Tibial artery (tissue), 4 donors: ENCODE data around the gene KCNMA1.
"Not testable (repeated sequence)": the region's sequence is repeated elsewhere in the genome, so short reads cannot be mapped to it uniquely, and the experiment has no call there.

Experiments
- DNase-seq, 2 donors: peaks; one replicate each; pipeline ENCODE4 v3.0.0-alpha.2; 2019
- H3K27ac ChIP-seq, 2 donors: fragments of 200-600 bp; sonication (generic) in 1 of 2; 1 replicate in 1 of 2; 2 replicates in 1 of 2; pipeline ENCODE4 v1.5.1; 2018 to 2019; ENCODE audit warnings: mild to moderate bottlenecking in 1 of 2
- H3K27me3 ChIP-seq, 2 donors: fragments of 200-600 bp; sonication (generic) in 1 of 2; one replicate each; pipeline versions ENCODE4 v1.5.1 to v1.6.0; 2016 to 2019
- H3K36me3 ChIP-seq, 3 donors: fragments of 200-600 bp; sonication (generic) in 2 of 3; one replicate each; pipeline ENCODE4 v1.5.1; 2016 to 2019; ENCODE audit warnings: mild to moderate bottlenecking in 2 of 3
- H3K4me1 ChIP-seq, 4 donors: fragments of 200-600 bp; sonication (generic) in 2 of 4; 1 replicate in 3 of 4; 2 replicates in 1 of 4; pipeline ENCODE4 v1.5.1; 2016 to 2019
- H3K4me3 ChIP-seq, 2 donors: fragments of 200-600 bp; sonication (generic) in 1 of 2; 1 replicate in 1 of 2; 2 replicates in 1 of 2; pipeline ENCODE4 v1.5.1; 2018 to 2019; ENCODE audit warnings: mild to moderate bottlenecking in 2 of 2
- H3K9me3 ChIP-seq, 3 donors: fragments of 200-600 bp; sonication (generic) in 1 of 3; one replicate each; pipeline ENCODE4 v1.5.1; 2016 to 2019
- intact Hi-C: fragments of 100-400 bp; cut with DNase I; formaldehyde crosslinking; loops from one replicate; pipeline ENCODE4 v1.15.0; 2023; ENCODE audit warnings: low total_unique reads
- TF ChIP-seq, protein P1 (sequence below), 2 experiments: fragments of 200-600 bp in 1 of 2; fragments of 450-650 bp in 1 of 2; IDR thresholded peaks; one replicate each; pipeline ENCODE4 v1.5.1; 2017 to 2019; ENCODE audit warnings: antibody characterized with exemption in 2 of 2, mild to moderate bottlenecking in 1 of 2, moderate library complexity in 1 of 2

The KCNMA1 gene

DNA sequence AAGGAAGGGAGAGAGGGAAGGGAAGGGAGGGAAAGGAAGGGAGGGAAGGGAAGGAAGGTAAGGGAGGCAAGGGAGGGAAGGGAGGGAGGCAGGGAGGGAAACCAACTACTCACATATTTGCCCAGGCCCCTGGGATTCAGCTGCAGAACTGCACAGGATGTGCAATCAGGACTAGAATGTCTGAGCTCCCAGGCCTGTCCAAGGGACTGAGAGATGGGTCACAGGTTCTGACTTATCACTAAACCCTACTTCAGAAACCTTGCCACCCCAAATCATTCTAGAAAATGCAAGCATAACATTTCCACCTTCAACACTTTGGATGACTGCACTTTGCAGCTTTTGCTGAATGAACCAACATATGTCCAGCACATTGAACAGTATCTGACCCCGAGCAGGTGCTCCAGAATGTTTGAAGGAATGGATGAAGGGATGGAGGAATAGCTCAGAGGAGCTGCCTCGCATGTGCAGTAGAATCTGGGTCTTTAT, 245.3 kb downstream of the KCNMA1 start:
- Histone ChIP-seq H3K4me3 (no peak overlapping the region), H3K27ac (peak overlapping the region; percentile 82 to 91), H3K36me3 (no peaks in the 10 kb centered on the region), H3K27me3 (no peaks in the 10 kb centered on the region), H3K4me1 (peaks cover 5 to 72% (median 63%) of the 10 kb centered on the region in 4 donors), H3K9me3 (no peaks in the 10 kb centered on the region)
- intact Hi-C loops, result loop anchor here (2.0 to 5.0 kb wide), 2 partner anchors 220 to 249 kb away; no protein-coding TSS in a partner anchor
- TF ChIP-seq, protein P1, sequence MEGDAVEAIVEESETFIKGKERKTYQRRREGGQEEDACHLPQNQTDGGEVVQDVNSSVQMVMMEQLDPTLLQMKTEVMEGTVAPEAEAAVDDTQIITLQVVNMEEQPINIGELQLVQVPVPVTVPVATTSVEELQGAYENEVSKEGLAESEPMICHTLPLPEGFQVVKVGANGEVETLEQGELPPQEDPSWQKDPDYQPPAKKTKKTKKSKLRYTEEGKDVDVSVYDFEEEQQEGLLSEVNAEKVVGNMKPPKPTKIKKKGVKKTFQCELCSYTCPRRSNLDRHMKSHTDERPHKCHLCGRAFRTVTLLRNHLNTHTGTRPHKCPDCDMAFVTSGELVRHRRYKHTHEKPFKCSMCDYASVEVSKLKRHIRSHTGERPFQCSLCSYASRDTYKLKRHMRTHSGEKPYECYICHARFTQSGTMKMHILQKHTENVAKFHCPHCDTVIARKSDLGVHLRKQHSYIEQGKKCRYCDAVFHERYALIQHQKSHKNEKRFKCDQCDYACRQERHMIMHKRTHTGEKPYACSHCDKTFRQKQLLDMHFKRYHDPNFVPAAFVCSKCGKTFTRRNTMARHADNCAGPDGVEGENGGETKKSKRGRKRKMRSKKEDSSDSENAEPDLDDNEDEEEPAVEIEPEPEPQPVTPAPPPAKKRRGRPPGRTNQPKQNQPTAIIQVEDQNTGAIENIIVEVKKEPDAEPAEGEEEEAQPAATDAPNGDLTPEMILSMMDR (IDR thresholded peaks at IDR 0.05), result no peak
- DNase-seq, result peak; percentile 57 to 77

DNA sequence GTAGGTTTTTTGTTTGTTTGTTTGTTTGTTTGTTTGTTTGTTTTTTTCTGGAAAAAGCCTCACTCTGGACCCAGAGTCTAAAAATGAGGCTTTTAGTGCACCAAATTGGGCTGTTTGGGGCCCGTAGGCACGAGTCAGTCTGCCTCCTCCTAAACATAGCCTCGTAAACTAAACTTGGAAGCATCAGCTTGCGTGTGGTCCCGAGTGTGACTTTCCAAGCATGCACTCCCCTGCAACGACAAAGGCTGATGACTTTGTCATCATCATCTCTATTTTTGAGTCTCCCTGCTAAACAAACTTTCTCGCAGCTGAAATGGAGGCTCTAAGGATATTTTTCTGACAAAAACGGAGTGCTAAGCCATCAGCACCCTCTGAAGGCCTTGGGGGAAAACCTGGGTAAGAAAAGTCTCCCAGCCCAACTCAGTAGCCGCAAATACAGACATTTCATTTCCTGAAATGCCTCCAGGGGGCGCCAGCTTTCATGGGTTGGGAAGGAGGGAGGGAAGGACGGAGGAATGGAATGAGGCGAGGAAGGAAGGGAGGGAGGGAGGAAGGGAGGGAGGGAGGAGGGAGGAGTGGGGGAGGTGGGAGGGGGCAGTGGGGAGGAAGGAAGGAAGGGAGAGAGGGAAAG, 245.9 kb downstream of the KCNMA1 start:
- Histone ChIP-seq H3K27ac (peak overlapping the region; percentile 82 to 91), H3K4me3 (no peak overlapping the region), H3K4me1 (peaks cover 5 to 77% (median 68%) of the 10 kb centered on the region in 4 donors), H3K27me3 (no peaks in the 10 kb centered on the region), H3K9me3 (no peaks in the 10 kb centered on the region), H3K36me3 (no peaks in the 10 kb centered on the region)
- intact Hi-C loops, result loop anchor here (2.0 to 5.0 kb wide), 2 partner anchors 219 to 249 kb away; no protein-coding TSS in a partner anchor
- TF ChIP-seq, protein P1 (IDR thresholded peaks at IDR 0.05), result peak; percentile 56 to 78
- DNase-seq, result peak; percentile 87 to 93

- H3K36me3 ChIP-seq, result no peaks in the 10 kb centered on the region
- no peaks in the 10 kb centered on the region for H3K27me3 ChIP-seq
- intact Hi-C loops, result loop anchor here (5.0 kb wide), 1 partner anchor 218 kb away; no protein-coding TSS in a partner anchor
- H3K9me3 ChIP-seq, result no peaks in the 10 kb centered on the region
- H3K4me3 ChIP-seq, result no peak overlapping the region
- peak overlapping the region; percentile 82 to 91 for H3K27ac ChIP-seq
- peak; percentile 48 to 79 for DNase-seq
- H3K4me1 ChIP-seq, result peaks cover 5 to 89% (median 75%) of the 10 kb centered on the region in 4 donors
- TF ChIP-seq, protein P1 (IDR thresholded peaks at IDR 0.05), result no peak
Observed at GRCh38 chr10:77390481-77390891, 247.1 kb downstream of the KCNMA1 start.

DNA sequence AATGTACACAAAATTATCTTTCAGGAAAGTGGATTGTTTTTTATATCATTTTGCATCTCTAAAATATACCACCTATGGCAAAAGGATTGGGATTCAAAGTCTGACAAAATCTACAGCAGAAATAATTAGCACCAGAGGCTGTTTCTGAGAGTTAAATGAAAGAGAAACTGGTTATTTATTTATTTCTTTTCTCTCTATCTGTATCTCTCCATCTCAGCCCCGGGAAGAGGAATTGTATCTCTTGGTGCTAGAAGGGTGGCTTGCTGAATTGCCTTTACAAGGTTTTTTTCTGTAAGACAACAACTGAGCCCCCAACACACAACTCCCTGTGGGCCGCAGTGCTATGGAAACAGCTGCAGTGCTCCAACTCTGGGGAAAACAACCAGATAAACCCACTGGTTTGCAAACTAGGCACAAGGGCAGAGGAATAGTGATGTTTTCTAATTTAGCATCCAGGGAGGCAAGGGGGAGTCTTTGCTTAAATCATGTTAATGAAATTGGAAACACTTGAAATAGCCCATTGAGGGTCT, 249.0 kb downstream of the KCNMA1 start:
- Histone ChIP-seq H3K27me3 (no peaks in the 10 kb centered on the region), H3K27ac (peak overlapping the region; percentile 82 to 91), H3K4me3 (no peak overlapping the region), H3K4me1 (peaks cover 5 to 93% (median 66%) of the 10 kb centered on the region in 4 donors), H3K36me3 (no peaks in the 10 kb centered on the region), H3K9me3 (no peaks in the 10 kb centered on the region)
- intact Hi-C loops, result no loop called here
- TF ChIP-seq, protein P1 (IDR thresholded peaks at IDR 0.05), result no peak
- no peak for DNase-seq

DNA sequence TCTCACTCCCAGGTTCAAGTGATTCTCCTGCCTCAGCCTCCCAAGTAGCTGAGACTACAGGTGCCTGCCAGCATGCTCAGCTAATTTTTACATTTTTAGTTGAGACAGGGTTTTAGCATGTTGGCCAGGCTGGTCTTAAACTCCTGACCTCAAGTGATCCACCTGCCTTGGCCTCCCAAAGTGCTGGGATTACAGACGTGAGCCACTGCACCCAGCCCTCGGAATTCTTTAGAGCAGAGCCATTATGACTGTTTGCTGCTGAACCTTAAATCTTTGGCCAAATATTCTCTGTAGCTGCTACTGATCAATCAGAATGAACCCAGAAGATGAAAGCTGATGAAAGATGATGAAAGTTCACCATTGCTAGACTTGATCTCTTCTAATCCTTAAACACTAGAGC, 249.9 kb downstream of the KCNMA1 start:
- H3K36me3 ChIP-seq, intact Hi-C loops, H3K4me3 ChIP-seq, H3K9me3 ChIP-seq, H3K27me3 ChIP-seq, DNase-seq: not testable (repeated sequence)
- Histone ChIP-seq H3K27ac (peak overlapping the region; percentile 82 to 91), H3K4me1 (peaks cover 5 to 91% (median 57%) of the 10 kb centered on the region in 4 donors)

DNA sequence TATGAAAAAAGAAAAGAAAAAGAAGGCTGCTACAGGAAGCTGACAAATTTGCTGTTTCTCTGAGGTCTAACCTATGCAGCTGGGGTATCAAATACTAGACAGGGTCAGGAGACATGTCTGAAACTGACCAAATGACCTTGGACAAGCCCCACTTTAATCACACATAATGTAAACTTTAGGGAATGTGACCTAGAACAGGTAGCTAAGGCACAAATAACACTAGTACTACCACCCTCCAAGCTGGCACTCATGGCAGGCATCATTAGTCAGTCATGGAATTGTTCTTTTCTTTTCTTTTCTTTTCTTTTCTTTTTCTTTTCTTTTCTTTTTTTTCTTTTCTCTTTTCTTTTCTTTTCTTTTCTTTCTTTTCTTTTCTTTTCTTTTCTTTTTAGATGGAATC, 250.4 kb downstream of the KCNMA1 start:
- TF ChIP-seq, protein P1 (IDR thresholded peaks at IDR 0.05), result no peak
- Histone ChIP-seq H3K36me3 (no peaks in the 10 kb centered on the region), H3K4me3 (no peak overlapping the region), H3K27me3 (no peaks in the 10 kb centered on the region), H3K9me3 (no peaks in the 10 kb centered on the region), H3K27ac (peak overlapping the region; percentile 82 to 91), H3K4me1 (peaks cover 5 to 86% (median 52%) of the 10 kb centered on the region in 4 donors)
- intact Hi-C loops, result no loop called here
- DNase-seq, result no peak
